Neural progenitor cell (in vitro differentiated cells): Measurements from ENCODE around the gene LRP4.

Experiments used
- EZH2 ChIP-seq: fragments of 200-600 bp; sonication (generic); IDR thresholded peaks from 2 replicates; pipeline ENCODE4 v1.6.1; 2017; ENCODE audit warnings: antibody characterized with exemption, mild to moderate bottlenecking, moderate library complexity
- TF ChIP-seq, protein P1 (sequence below): fragments of 200-600 bp; sonication (generic); IDR thresholded peaks from 2 replicates; pipeline ENCODE4 v1.5.1; 2017; ENCODE audit warnings: antibody characterized with exemption, mild to moderate bottlenecking

DNA sequence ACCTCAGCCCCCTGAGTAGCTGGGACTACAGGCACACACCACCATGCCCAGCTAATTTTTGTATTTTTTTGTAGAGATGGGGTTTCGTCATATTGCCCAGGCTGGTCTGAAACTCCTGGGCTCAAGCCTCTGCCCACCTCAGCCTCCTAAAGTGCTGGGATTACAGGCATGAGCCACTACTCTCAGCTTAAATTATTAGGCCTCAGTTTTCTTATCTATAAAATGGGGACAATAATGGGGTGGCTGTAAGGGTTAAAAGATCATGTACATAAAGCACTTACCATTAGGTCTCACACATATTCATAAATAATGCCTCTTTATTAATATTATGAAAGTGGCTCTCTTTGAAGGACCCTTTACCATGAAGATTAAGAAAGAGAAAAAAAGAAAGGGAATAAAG lies 40.8 kb downstream of the LRP4 start:
- TF ChIP-seq, protein P1, sequence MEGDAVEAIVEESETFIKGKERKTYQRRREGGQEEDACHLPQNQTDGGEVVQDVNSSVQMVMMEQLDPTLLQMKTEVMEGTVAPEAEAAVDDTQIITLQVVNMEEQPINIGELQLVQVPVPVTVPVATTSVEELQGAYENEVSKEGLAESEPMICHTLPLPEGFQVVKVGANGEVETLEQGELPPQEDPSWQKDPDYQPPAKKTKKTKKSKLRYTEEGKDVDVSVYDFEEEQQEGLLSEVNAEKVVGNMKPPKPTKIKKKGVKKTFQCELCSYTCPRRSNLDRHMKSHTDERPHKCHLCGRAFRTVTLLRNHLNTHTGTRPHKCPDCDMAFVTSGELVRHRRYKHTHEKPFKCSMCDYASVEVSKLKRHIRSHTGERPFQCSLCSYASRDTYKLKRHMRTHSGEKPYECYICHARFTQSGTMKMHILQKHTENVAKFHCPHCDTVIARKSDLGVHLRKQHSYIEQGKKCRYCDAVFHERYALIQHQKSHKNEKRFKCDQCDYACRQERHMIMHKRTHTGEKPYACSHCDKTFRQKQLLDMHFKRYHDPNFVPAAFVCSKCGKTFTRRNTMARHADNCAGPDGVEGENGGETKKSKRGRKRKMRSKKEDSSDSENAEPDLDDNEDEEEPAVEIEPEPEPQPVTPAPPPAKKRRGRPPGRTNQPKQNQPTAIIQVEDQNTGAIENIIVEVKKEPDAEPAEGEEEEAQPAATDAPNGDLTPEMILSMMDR = no peak
- no peak for TF ChIP-seq EZH2
